HEK293 (cell line): ENCODE measurements around the gene ANKRD39.

Source experiments
- CTCF ChIA-PET: fragments of 350-600 bp; formaldehyde crosslinking; extraction: SDS; loops from one replicate; lab custom pipeline; 2021; ENCODE audit warnings: antibody characterized with exemption; lab: Yijun Ruan, JAX
- POLR2A ChIA-PET: fragments of 300-600 bp; formaldehyde crosslinking; extraction: SDS; loops from one replicate; lab custom pipeline; 2020; ENCODE audit warnings: antibody characterized with exemption, inconsistent platforms; lab: Yijun Ruan, JAX
- H3K27ac ChIP-seq: fragments of 200-500 bp; sonication (Bioruptor generic); 2 replicates; pipeline ENCODE4 v1.5.1; 2014; ENCODE audit warnings: low read depth, low read length, control low read depth, inconsistent platforms; ENCODE audit errors: extremely low read depth
- H3K36me3 ChIP-seq, 2 experiments: fragments of 200-500 bp in 1 of 2; sonication (Bioruptor generic) in 1 of 2; 1 replicate in 1 of 2; 2 replicates in 1 of 2; pipeline ENCODE4 v1.5.1; 2014 to 2017; ENCODE audit warnings: inconsistent platforms in 2 of 2, low read length in 2 of 2; ENCODE audit not compliant: control insufficient read depth in 2 of 2, insufficient read depth in 1 of 2
- H3K4me1 ChIP-seq: fragments of 200-500 bp; sonication (Bioruptor generic); 2 replicates; pipeline ENCODE4 v1.5.1; 2014; ENCODE audit warnings: mild to moderate bottlenecking, low read length, inconsistent platforms; ENCODE audit not compliant: control insufficient read depth, insufficient read depth
- H3K4me3 ChIP-seq: 2 replicates; pipeline ENCODE4 v1.5.1; 2011; ENCODE audit warnings: low read depth, mild to moderate bottlenecking, control low read depth, low read length, moderate library complexity
- H3K9me3 ChIP-seq: fragments of 200-500 bp; sonication (Bioruptor generic); 2 replicates; pipeline ENCODE4 v1.5.1; 2014; ENCODE audit warnings: low read depth, low read length, inconsistent platforms; ENCODE audit not compliant: control insufficient read depth, insufficient read depth
- FEZF1 ChIP-seq: fragments of 450-650 bp; formaldehyde crosslinking; IDR thresholded peaks from 2 replicates; pipeline ENCODE4 v1.5.1; 2016; ENCODE audit warnings: missing biosample characterization, missing genetic modification characterization
- GLIS2 ChIP-seq: fragments of 450-650 bp; formaldehyde crosslinking; IDR thresholded peaks from 2 replicates; pipeline ENCODE4 v1.5.1; 2016; ENCODE audit warnings: missing biosample characterization, missing genetic modification characterization
- SP7 ChIP-seq: fragments of 450-650 bp; formaldehyde crosslinking; IDR thresholded peaks from 2 replicates; pipeline ENCODE4 v1.5.1; 2016; ENCODE audit warnings: missing biosample characterization, missing genetic modification characterization
- ZFHX2 ChIP-seq: fragments of 450-650 bp; formaldehyde crosslinking; conservative IDR thresholded peaks from 2 replicates; pipeline ENCODE4 v1.5.1; 2016; ENCODE audit warnings: missing biosample characterization, missing genetic modification characterization
- ZFP69B ChIP-seq: fragments of 450-650 bp; formaldehyde crosslinking; IDR thresholded peaks from 2 replicates; pipeline ENCODE4 v1.5.1; 2016; ENCODE audit warnings: missing biosample characterization, missing genetic modification characterization
- ZNF274 ChIP-seq, 2 experiments: fragments of 200-500 bp in 1 of 2; fragments of 450-650 bp in 1 of 2; sonication (Bioruptor generic) in 1 of 2; formaldehyde crosslinking in 1 of 2; IDR thresholded peaks; 2 replicates each; pipeline versions ENCODE4 v1.5.1 to v1.6.1; 2014 to 2016; ENCODE audit warnings: borderline replicate concordance in 1 of 2, inconsistent platforms in 1 of 2, low read length in 1 of 2, missing biosample characterization in 1 of 2, missing genetic modification characterization in 1 of 2
- ZNF292 ChIP-seq: fragments of 450-650 bp; formaldehyde crosslinking; IDR thresholded peaks from 2 replicates; pipeline ENCODE4 v1.5.1; 2016; ENCODE audit warnings: low read depth, missing biosample characterization, missing genetic modification characterization, borderline replicate concordance
- ZNF416 ChIP-seq: fragments of 450-650 bp; formaldehyde crosslinking; IDR thresholded peaks from 2 replicates; pipeline ENCODE4 v1.5.1; 2016; ENCODE audit warnings: missing biosample characterization, missing genetic modification characterization
- ZNF426 ChIP-seq: fragments of 450-650 bp; formaldehyde crosslinking; IDR thresholded peaks from 2 replicates; pipeline ENCODE4 v1.5.1; 2017; ENCODE audit warnings: missing biosample characterization, missing genetic modification characterization, mild to moderate bottlenecking, inconsistent platforms, moderate library complexity
- ZNF701 ChIP-seq: fragments of 450-650 bp; formaldehyde crosslinking; IDR thresholded peaks from 2 replicates; pipeline ENCODE4 v1.5.1; 2016; ENCODE audit warnings: missing biosample characterization, missing genetic modification characterization
- TF ChIP-seq, protein P1 (sequence below): fragments of 450-650 bp; formaldehyde crosslinking; IDR thresholded peaks from 2 replicates; pipeline ENCODE4 v1.5.1; 2016; ENCODE audit warnings: missing biosample characterization, missing genetic modification characterization
- TF ChIP-seq, protein P2 (sequence below): fragments of 450-650 bp; formaldehyde crosslinking; IDR thresholded peaks from 2 replicates; pipeline ENCODE4 v1.5.1; 2016; ENCODE audit warnings: missing biosample characterization, missing genetic modification characterization, borderline replicate concordance
- TF ChIP-seq, protein P3 (sequence below): fragments of 450-650 bp; formaldehyde crosslinking; IDR thresholded peaks from 2 replicates; pipeline ENCODE4 v1.5.1; 2016; ENCODE audit warnings: missing biosample characterization, missing genetic modification characterization, low read depth
- TF ChIP-seq, protein P4 (sequence below): fragments of 450-650 bp; formaldehyde crosslinking; IDR thresholded peaks from 2 replicates; pipeline ENCODE4 v1.5.1; 2016; ENCODE audit warnings: missing biosample characterization, missing genetic modification characterization, borderline replicate concordance
- TF ChIP-seq, protein P5 (sequence below): fragments of 450-650 bp; formaldehyde crosslinking; IDR thresholded peaks from 2 replicates; pipeline ENCODE4 v1.5.1; 2016; ENCODE audit warnings: missing biosample characterization, missing genetic modification characterization
- TF ChIP-seq, protein P6 (sequence below): fragments of 450-650 bp; formaldehyde crosslinking; IDR thresholded peaks from 2 replicates; pipeline ENCODE4 v1.5.1; 2016; ENCODE audit warnings: missing biosample characterization, missing genetic modification characterization, borderline replicate concordance

ANKRD39 gene

DNA sequence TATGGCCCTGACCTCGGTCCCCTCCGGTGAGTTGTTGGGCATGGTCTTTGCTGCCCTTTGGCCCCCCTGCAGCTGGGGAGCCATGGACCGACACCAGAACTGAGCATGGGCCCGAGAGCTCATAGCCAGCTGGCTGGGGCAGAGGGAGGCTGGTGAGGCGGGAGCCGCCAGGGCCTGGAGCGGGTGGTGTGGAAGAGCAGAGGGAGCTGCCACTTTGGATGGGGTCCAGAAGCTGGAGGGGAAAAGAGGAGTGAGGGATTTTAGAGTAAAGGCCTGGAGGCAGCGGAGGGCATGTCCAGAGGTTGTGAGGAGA lies 58.2 kb downstream of the ANKRD39 start (continued):
- TF ChIP-seq, protein P1, sequence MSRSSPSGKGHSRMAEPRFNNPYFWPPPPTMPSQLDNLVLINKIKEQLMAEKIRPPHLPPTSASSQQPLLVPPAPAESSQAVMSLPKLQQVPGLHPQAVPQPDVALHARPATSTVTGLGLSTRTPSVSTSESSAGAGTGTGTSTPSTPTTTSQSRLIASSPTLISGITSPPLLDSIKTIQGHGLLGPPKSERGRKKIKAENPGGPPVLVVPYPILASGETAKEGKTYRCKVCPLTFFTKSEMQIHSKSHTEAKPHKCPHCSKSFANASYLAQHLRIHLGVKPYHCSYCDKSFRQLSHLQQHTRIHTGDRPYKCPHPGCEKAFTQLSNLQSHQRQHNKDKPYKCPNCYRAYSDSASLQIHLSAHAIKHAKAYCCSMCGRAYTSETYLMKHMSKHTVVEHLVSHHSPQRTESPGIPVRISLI, result no peak
- TF ChIP-seq SP7 (tag by site-specific recombination) (no peak), ZNF701 (tag by site-specific recombination) (no peak)
- TF ChIP-seq, all 188 proteins: peak for 0

DNA sequence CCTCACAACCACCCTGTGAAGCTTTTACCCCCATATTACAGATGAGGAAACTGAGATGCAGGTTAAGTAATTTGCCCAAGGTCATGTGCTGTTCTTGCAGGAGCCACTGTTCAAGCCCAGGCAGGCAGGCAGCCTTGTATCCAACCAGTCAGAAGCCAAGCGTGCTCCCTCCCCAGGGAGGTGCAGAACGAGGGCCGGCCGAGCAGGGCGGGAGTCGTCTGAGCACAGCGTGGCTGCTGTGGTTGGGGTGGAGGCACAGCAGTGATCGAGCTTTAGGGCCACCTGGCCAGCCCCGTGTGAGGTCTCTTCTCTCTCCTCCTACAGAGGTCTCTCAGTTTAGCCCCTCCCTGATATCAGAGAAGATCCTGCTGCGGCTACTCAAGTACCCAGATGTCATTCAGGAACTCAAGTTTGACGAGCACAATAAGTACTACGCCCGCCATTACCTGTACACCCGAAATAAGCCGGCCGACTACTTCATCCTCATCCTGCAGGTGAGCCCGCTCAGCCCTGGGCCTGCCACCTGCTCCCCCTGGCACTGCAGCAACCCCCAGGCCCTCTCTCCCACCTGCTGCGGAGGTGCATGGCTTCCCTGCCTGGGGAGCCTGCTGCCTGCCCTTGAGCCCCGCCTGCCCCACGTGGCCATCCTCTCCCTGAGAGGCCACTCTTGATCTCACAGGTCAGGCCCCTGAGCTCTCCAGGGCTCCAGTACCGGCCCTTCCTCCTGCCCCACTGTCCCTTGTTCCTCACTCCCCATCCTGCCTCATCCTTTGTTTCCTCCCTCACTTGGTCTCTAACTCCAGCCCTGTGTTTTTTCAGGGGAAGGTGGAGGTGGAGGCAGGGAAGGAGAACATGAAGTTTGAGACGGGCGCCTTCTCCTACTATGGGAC lies 58.8 kb downstream of the ANKRD39 start:
- TF ChIP-seq ZNF274 (IDR thresholded peaks at IDR 0.05; ENCODE audit: low read length) (no peak), ZNF274 (tag by site-specific recombination; IDR thresholded peaks at IDR 0.05; ENCODE audit: borderline replicate concordance) (no peak), ZFP69B (tag by site-specific recombination) (no peak), SP7 (tag by site-specific recombination) (no peak), ZNF426 (tag by site-specific recombination) (no peak), ZFHX2 (tag by site-specific recombination) (no peak), FEZF1 (tag by site-specific recombination) (no peak), GLIS2 (tag by site-specific recombination) (no peak), ZNF292 (tag by site-specific recombination) (no peak), ZNF416 (tag by site-specific recombination) (no peak)
- TF ChIP-seq, protein P2, sequence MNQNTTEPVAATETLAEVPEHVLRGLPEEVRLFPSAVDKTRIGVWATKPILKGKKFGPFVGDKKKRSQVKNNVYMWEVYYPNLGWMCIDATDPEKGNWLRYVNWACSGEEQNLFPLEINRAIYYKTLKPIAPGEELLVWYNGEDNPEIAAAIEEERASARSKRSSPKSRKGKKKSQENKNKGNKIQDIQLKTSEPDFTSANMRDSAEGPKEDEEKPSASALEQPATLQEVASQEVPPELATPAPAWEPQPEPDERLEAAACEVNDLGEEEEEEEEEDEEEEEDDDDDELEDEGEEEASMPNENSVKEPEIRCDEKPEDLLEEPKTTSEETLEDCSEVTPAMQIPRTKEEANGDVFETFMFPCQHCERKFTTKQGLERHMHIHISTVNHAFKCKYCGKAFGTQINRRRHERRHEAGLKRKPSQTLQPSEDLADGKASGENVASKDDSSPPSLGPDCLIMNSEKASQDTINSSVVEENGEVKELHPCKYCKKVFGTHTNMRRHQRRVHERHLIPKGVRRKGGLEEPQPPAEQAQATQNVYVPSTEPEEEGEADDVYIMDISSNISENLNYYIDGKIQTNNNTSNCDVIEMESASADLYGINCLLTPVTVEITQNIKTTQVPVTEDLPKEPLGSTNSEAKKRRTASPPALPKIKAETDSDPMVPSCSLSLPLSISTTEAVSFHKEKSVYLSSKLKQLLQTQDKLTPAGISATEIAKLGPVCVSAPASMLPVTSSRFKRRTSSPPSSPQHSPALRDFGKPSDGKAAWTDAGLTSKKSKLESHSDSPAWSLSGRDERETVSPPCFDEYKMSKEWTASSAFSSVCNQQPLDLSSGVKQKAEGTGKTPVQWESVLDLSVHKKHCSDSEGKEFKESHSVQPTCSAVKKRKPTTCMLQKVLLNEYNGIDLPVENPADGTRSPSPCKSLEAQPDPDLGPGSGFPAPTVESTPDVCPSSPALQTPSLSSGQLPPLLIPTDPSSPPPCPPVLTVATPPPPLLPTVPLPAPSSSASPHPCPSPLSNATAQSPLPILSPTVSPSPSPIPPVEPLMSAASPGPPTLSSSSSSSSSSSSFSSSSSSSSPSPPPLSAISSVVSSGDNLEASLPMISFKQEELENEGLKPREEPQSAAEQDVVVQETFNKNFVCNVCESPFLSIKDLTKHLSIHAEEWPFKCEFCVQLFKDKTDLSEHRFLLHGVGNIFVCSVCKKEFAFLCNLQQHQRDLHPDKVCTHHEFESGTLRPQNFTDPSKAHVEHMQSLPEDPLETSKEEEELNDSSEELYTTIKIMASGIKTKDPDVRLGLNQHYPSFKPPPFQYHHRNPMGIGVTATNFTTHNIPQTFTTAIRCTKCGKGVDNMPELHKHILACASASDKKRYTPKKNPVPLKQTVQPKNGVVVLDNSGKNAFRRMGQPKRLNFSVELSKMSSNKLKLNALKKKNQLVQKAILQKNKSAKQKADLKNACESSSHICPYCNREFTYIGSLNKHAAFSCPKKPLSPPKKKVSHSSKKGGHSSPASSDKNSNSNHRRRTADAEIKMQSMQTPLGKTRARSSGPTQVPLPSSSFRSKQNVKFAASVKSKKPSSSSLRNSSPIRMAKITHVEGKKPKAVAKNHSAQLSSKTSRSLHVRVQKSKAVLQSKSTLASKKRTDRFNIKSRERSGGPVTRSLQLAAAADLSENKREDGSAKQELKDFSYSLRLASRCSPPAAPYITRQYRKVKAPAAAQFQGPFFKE (tag by site-specific recombination), result no peak
- TF ChIP-seq, protein P3, sequence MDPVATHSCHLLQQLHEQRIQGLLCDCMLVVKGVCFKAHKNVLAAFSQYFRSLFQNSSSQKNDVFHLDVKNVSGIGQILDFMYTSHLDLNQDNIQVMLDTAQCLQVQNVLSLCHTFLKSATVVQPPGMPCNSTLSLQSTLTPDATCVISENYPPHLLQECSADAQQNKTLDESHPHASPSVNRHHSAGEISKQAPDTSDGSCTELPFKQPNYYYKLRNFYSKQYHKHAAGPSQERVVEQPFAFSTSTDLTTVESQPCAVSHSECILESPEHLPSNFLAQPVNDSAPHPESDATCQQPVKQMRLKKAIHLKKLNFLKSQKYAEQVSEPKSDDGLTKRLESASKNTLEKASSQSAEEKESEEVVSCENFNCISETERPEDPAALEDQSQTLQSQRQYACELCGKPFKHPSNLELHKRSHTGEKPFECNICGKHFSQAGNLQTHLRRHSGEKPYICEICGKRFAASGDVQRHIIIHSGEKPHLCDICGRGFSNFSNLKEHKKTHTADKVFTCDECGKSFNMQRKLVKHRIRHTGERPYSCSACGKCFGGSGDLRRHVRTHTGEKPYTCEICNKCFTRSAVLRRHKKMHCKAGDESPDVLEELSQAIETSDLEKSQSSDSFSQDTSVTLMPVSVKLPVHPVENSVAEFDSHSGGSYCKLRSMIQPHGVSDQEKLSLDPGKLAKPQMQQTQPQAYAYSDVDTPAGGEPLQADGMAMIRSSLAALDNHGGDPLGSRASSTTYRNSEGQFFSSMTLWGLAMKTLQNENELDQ (tag by site-specific recombination), result no peak
- TF ChIP-seq, protein P4, sequence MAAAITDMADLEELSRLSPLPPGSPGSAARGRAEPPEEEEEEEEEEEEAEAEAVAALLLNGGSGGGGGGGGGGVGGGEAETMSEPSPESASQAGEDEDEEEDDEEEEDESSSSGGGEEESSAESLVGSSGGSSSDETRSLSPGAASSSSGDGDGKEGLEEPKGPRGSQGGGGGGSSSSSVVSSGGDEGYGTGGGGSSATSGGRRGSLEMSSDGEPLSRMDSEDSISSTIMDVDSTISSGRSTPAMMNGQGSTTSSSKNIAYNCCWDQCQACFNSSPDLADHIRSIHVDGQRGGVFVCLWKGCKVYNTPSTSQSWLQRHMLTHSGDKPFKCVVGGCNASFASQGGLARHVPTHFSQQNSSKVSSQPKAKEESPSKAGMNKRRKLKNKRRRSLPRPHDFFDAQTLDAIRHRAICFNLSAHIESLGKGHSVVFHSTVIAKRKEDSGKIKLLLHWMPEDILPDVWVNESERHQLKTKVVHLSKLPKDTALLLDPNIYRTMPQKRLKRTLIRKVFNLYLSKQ (tag by site-specific recombination), result no peak
- TF ChIP-seq, protein P5, sequence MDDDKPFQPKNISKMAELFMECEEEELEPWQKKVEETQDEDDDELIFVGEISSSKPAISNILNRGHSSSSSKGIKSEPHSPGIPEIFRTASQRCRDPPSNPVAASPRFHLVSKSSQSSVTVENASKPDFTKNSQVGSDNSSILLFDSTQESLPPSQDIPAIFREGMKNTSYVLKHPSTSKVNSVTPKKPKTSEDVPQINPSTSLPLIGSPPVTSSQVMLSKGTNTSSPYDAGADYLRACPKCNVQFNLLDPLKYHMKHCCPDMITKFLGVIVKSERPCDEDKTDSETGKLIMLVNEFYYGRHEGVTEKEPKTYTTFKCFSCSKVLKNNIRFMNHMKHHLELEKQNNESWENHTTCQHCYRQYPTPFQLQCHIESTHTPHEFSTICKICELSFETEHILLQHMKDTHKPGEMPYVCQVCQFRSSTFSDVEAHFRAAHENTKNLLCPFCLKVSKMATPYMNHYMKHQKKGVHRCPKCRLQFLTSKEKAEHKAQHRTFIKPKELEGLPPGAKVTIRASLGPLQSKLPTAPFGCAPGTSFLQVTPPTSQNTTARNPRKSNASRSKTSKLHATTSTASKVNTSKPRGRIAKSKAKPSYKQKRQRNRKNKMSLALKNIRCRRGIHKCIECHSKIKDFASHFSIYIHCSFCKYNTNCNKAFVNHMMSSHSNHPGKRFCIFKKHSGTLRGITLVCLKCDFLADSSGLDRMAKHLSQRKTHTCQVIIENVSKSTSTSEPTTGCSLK (tag by site-specific recombination), result no peak
- TF ChIP-seq, protein P6, sequence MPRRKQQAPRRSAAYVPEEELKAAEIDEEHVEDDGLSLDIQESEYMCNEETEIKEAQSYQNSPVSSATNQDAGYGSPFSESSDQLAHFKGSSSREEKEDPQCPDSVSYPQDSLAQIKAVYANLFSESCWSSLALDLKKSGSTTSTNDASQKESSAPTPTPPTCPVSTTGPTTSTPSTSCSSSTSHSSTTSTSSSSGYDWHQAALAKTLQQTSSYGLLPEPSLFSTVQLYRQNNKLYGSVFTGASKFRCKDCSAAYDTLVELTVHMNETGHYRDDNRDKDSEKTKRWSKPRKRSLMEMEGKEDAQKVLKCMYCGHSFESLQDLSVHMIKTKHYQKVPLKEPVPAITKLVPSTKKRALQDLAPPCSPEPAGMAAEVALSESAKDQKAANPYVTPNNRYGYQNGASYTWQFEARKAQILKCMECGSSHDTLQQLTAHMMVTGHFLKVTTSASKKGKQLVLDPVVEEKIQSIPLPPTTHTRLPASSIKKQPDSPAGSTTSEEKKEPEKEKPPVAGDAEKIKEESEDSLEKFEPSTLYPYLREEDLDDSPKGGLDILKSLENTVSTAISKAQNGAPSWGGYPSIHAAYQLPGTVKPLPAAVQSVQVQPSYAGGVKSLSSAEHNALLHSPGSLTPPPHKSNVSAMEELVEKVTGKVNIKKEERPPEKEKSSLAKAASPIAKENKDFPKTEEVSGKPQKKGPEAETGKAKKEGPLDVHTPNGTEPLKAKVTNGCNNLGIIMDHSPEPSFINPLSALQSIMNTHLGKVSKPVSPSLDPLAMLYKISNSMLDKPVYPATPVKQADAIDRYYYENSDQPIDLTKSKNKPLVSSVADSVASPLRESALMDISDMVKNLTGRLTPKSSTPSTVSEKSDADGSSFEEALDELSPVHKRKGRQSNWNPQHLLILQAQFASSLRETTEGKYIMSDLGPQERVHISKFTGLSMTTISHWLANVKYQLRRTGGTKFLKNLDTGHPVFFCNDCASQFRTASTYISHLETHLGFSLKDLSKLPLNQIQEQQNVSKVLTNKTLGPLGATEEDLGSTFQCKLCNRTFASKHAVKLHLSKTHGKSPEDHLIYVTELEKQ (tag by site-specific recombination), result no peak
- Histone ChIP-seq H3K9me3 (no peaks in the 10 kb centered on the region), H3K27ac (no peak overlapping the region), H3K4me1 (no peaks in the 10 kb centered on the region), H3K36me3 (peaks cover 13 to 59% of the 10 kb centered on the region in 2 experiments; a peak in 2 of 3 replicates), H3K4me3 (no peak overlapping the region)
- ChIA-PET POLR2A (interaction anchor here (1.4 kb wide), 1 partner anchor 17 kb away, joined by 3 read pairs; the partner anchor contains the start of gene CNNM3), CTCF (interaction anchor here (0.6 to 2.4 kb wide), 5 partner anchors 11 to 1436 kb away, joined by 3 to 21 read pairs (median 4); no protein-coding TSS in a partner anchor)
